Mammary epithelial cell (primary cell): ENCODE results near the gene PADI2.

Source experiments
- CTCF ChIP-seq, 2 donors: IDR thresholded peaks in 1 of 2; conservative IDR thresholded peaks in 1 of 2; 2 replicates each; pipeline ENCODE4 v1.5.1; 2011 to 2012; ENCODE audit warnings: inconsistent platforms in 2 of 2, low read length in 2 of 2, mild to moderate bottlenecking in 2 of 2, control low read depth in 1 of 2, low read depth in 1 of 2; ENCODE audit not compliant: insufficient read depth in 1 of 2; ENCODE audit errors: extremely low read depth in 1 of 2
- EZH2 ChIP-seq: IDR thresholded peaks from 2 replicates; pipeline ENCODE4 v1.6.1; 2012; ENCODE audit warnings: low read length, inconsistent platforms, borderline replicate concordance

- TF ChIP-seq EZH2 (no peak), CTCF (conservative IDR thresholded peaks at IDR 0.05 in 1 of 2, IDR thresholded peaks at IDR 0.05 in 1 of 2; ENCODE audit: extremely low read depth in 1 of 2, insufficient read depth in 1 of 2, low read depth in 1 of 2, low read length in 2 of 2) (no peak)
Observed at GRCh38 chr1:17052641-17053040, 66.6 kb downstream of the PADI2 start.
